Right cardiac atrium (tissue), 5 donors: ENCODE measurements around the gene HOXA4. TPM values are rescaled to one million over a fixed set of nuclear protein-coding genes. Genes with fewer than 3 reads are reported as not detected.

ENCODE experiments used
- ATAC-seq, 2 donors: fragments of 200-7000 bp; cut with Tn5 transposase; one replicate each; pipeline versions ENCODE4 v1.8.0 to v1.9.1; 2020; ENCODE audit warnings: moderate library complexity in 2 of 2, mild to moderate bottlenecking in 1 of 2
- DNase-seq, 3 donors: peaks; one replicate each; pipeline ENCODE4 v3.0.0-alpha.2; 2020
- H3K27ac ChIP-seq: one replicate; pipeline ENCODE4 v1.5.1; 2013; ENCODE audit warnings: mild to moderate bottlenecking, low read length, control low read depth, moderate library complexity
- H3K27me3 ChIP-seq: one replicate; pipeline ENCODE4 v1.6.1; 2013; ENCODE audit not compliant: control insufficient read depth, insufficient read depth
- H3K4me1 ChIP-seq: one replicate; pipeline ENCODE4 v1.6.1; 2013; ENCODE audit warnings: low read length; ENCODE audit not compliant: control insufficient read depth, insufficient read depth
- H3K4me3 ChIP-seq: one replicate; pipeline ENCODE4 v1.5.1; 2013; ENCODE audit warnings: low read length, control low read depth
- H3K9me3 ChIP-seq: one replicate; pipeline ENCODE4 v1.6.1; 2013; ENCODE audit warnings: low read length; ENCODE audit not compliant: control insufficient read depth
- WGBS: extraction: QIAGEN DNeasy Blood & Tissue Kit; methylation state at CpG from one replicate; pipeline ENCODE4 v1.1.7; 2013; 5-methylcytosine and 5-hydroxymethylcytosine counted together
- intact Hi-C, 4 donors: fragments of 100-400 bp; cut with DNase I; formaldehyde crosslinking; loops; one replicate each; pipeline versions ENCODE4 v1.11.0 to v1.14.0; 2022 to 2023
- polyA plus RNA-seq: library from polyadenylated mRNA; stranded (reverse); fragments of 200-250 nt; gene quantifications from one replicate; pipeline ENCODE4 v1.2.3, GENCODE V29; 2013
- total RNA-seq, 4 donors: library from RNA; stranded (reverse); fragmentation: NEBNext Ultra II Directional; extraction: Animal tissue kit (Norgen Biotek cat#: 25700); gene quantifications; one replicate each; pipeline ENCODE4 v1.2.1, GENCODE V29; 2021
- donor health status: healthy with polysubstance abuse.
- donor health status: DM: no; HTN: yes; CAD: no.
- donor health status: DM: no; HTN: no; CAD: no.
- donor health status: DM: no; HTN: yes; CAD: no; lungs with severe emphysema.
- donor health status: DM: yes; HTN: yes; CAD: no.

HOXA4 gene
- total and polyA plus RNA-seq, 5 donors = 0.12 to 3.3 (median 1.9) TPM

GRCh38 chr7:27156508-27156898 lies 25.9 kb upstream of the HOXA4 start, which contains the start of gene HOXA7:
Gene HOXA7, minus strand, starts transcription at chr7:27156675. Its CDS starts 130 bp downstream, at chr7:27156545.
- WGBS = 2% methylated on average over 33 of the region's 33 CpGs
- Histone ChIP-seq H3K4me3 (peak within 1 kb of the TSS; percentile 23), H3K27ac (no peak within 1 kb of the TSS), H3K9me3 (no peaks in the 10 kb centered on the region), H3K27me3 (no peaks in the 10 kb centered on the region), H3K4me1 (peaks cover 7% of the 10 kb centered on the region)
- DNase-seq = no peak
- intact Hi-C loops = loop anchor here in 2 of 4 donors (10.0 kb wide), 3 partner anchors 292 to 1282 kb away; partner anchors contain the start of gene SKAP2 (in 1 of the 2)
- no peak for ATAC-seq

DNA sequence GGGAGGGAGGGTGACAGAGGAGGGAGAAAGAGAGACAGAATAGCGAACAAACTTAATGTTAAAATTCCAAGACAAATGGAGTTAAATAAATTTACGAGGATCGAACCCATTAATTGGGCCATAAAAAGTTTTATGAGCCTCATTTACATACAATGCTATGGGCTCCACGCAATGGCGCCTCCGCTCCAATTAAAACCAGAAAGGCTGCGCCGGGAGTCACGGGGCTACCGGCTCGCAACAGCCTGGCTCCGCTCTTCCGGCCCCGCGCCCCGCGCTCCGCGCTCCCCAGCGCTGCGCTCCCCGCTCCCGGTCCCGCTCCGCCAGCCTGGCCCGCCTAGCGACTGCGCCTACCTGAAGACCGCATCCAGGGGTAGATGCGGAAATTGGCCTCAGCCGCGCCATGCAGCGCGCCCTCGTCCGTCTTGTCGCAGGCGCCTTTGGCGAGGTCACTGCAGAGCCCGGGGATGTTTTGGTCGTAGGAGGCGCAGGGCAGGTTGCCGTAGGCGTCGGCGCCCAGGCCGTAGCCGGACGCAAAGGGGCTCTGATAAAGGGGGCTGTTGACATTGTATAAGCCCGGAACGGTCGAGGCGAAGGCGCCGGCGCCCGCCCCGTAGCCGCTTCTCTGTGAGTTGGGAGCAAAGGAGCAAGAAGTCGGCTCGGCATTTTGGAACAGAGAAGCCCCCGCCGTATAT lies 25.4 kb upstream of the HOXA4 start:
- H3K4me1 ChIP-seq = peaks cover 9% of the 10 kb centered on the region
- intact Hi-C loops = loop anchor here in 2 of 4 donors (10.0 kb wide), 3 partner anchors 291 to 1281 kb away; partner anchors contain the start of gene SKAP2 (in 1 of the 2)
- H3K4me3 ChIP-seq = peak overlapping the region; percentile 23
- WGBS = 3% methylated on average over 63 of the region's 63 CpGs
- no peak for DNase-seq
- H3K27ac ChIP-seq = no peak overlapping the region
- H3K27me3 ChIP-seq = no peaks in the 10 kb centered on the region
- no peak for ATAC-seq
- H3K9me3 ChIP-seq = no peaks in the 10 kb centered on the region

DNA sequence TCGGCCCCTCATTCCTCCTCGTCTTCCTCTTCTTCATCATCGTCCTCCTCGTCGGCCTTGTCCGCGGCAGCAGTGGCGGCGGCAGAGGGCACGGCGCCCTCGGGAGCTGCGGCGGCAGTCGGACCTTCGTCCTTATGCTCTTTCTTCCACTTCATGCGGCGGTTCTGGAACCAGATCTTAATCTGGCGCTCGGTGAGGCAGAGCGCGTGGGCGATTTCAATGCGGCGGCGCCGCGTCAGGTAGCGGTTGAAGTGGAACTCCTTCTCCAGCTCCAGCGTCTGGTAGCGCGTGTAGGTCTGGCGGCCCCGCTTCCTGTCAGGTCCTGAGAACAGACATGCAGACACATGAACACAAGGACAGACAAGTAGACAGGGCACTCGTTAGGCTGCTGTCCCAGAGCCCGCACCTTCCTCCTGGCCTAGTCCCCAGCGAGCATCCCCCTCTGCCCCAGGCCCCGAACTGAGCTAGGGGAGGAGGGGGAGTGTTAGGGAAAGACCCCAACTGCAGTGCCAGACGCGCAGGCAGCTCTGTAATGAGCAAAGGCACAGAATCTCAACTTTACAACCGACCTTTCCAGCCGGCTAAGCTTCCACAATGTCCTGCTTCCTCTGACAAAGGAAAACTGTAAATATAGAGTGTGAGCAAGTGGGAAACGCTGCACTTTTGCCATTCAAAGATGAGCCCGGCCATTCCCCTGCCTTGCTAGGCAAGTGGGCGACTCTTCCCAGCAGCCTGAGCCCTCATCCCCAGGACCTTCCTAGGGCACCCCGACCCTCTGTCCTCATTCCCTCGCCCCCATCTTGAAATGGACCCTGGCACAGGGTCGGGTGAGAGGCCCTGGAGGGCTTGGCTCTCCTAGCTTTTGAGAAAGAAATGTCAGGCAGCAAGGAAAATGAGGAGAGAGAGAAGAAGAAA lies 24.6 kb upstream of the HOXA4 start:
- Histone ChIP-seq H3K27ac (no peak overlapping the region), H3K9me3 (no peaks in the 10 kb centered on the region), H3K4me3 (peak overlapping the region; percentile 13), H3K27me3 (no peaks in the 10 kb centered on the region), H3K4me1 (peaks cover 9% of the 10 kb centered on the region)
- ATAC-seq (no peak), DNase-seq (no peak)
- 5% methylated on average over 48 of the region's 48 CpGs for WGBS
- intact Hi-C loops = loop anchor here in 2 of 4 donors (10.0 kb wide), 3 partner anchors 290 to 1280 kb away; partner anchors contain the start of gene SKAP2 (in 1 of the 2)

GRCh38 chr7:27154369-27154768 lies 23.8 kb upstream of the HOXA4 start:
- DNase-seq (peak in 1 of 3 donors; percentile 38), ATAC-seq (no peak)
- Histone ChIP-seq H3K27me3 (no peaks in the 10 kb centered on the region), H3K4me1 (peaks cover 9% of the 10 kb centered on the region), H3K4me3 (no peak overlapping the region), H3K27ac (no peak overlapping the region), H3K9me3 (no peaks in the 10 kb centered on the region)
- WGBS = 24% methylated on average over 10 of the region's 10 CpGs
- intact Hi-C loops = loop anchor here in 2 of 4 donors (10.0 kb wide), 3 partner anchors 290 to 1280 kb away; partner anchors contain the start of gene SKAP2 (in 1 of the 2)

DNA sequence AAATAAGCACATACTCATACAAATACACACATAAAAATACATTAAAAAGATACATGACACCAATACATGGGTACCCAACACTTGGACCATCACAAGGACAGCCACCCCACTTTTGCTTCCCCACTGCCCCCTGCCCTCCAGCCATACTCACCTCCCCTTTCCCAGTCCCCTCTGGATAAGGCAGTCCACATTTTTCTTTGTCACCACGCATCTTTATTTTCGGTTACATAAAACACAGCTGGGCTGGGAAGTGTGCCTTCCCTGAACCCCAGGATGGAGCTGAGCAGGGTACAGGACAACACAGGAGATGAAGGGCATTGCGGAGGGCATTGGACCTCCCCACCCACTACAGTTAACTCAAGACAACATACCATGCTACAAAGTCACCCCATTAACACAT lies 23.0 kb upstream of the HOXA4 start:
- Histone ChIP-seq H3K27ac (no peak overlapping the region), H3K9me3 (no peaks in the 10 kb centered on the region), H3K4me1 (peaks cover 9% of the 10 kb centered on the region), H3K27me3 (no peaks in the 10 kb centered on the region), H3K4me3 (no peak overlapping the region)
- intact Hi-C loops = loop anchor here in 2 of 4 donors (10.0 kb wide), 3 partner anchors 289 to 1279 kb away; partner anchors contain the start of gene SKAP2 (in 1 of the 2)
- DNase-seq = no peak
- ATAC-seq = no peak
- 25% methylated on average over 3 of the region's 3 CpGs for WGBS

DNA sequence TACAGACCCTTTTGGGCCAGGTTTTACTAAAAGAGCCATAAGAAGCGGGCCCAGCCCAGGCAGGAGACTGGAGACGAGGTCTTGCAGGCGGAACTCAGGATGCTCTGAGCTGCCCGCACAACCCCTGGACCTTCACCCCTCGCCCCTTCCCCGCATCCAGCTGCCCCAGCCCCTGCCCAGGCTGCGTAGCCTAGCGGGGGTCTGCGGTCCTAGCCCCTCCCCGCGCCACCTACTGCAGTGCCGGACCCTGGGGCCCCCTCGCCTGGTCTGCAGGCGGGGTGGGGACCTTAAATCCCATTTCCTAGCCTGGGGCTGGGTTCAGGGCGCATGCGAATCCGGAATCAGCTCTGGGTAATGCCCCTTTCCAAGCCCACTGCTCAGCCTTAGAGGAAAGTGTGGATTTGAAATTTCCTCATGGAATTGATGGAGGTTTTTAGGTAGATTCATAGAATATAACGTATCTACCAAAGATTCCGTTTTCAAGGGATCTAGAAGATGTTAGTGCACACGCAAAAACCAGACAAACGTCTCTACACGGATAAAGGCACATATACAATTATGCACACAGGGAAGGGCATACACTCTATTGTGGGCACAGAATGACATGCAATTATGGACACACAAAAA lies 22.4 kb upstream of the HOXA4 start:
- 13% methylated on average over 22 of the region's 22 CpGs for WGBS
- no peak overlapping the region for H3K27ac ChIP-seq
- no peak for ATAC-seq
- H3K9me3 ChIP-seq = no peaks in the 10 kb centered on the region
- DNase-seq = peak in 1 of 3 donors; percentile 37
- H3K27me3 ChIP-seq = no peaks in the 10 kb centered on the region
- H3K4me3 ChIP-seq = no peak overlapping the region
- intact Hi-C loops = loop anchor here in 2 of 4 donors (10.0 kb wide), 3 partner anchors 288 to 1278 kb away; partner anchors contain the start of gene SKAP2 (in 1 of the 2)
- H3K4me1 ChIP-seq = peaks cover 9% of the 10 kb centered on the region

DNA sequence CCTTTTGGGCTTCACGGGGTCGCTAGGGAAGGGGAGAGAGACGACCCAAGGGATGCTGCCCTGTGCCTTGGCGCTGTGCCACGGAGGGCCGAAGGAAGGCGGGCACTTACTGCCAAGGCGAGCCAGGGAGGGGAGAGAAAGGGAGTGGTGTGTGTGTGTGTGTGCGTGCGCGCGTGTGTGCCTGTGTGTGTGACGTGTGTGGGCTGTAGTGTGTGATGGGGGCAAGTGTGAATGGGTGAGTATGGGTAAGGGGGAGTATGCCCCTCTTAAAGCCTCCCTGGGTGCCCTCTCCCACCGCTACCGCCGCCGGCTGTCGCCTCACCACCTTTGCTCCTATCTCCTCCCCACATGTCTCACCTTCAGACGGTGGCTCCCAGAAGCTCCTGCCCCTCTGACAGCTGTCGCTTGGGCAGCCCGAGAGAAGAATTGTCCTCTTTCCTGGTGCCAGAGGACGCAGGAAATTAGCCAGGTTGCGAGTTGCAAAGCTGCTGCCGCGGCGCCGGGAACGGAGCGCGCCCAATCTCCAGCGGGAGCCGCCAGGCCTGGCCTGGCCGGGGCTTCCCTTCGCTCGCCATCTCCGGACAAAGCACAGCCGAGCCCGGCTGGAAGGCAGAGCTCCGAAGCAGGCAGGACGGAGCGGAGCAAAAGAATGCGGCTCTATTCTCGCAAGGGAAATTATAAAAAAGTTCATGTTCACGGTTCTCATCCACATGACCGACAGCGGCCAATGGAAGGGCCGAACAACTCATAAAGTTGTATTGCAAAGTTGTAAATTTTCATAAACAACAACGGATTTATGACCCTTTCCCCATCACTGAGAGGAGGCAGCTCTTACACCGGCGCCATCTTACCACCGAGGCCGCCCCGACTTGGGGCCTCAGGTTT lies 21.6 kb upstream of the HOXA4 start, which contains the start of gene HOXA3:
Gene HOXA3 (minus strand): TSS at position 653 of the 885 bp plus-strand sequence. CDS start 41,943 bp downstream, outside the sequence.
- Histone ChIP-seq H3K4me1 (peaks cover 9% of the 10 kb centered on the region), H3K27ac (no peak within 1 kb of the TSS), H3K9me3 (no peaks in the 10 kb centered on the region), H3K27me3 (no peaks in the 10 kb centered on the region), H3K4me3 (peak within 1 kb of the TSS; percentile 6)
- WGBS = 4% methylated on average over 53 of the region's 53 CpGs
- intact Hi-C loops = loop anchor here in 2 of 4 donors (10.0 kb wide), 3 partner anchors 287 to 1277 kb away; partner anchors contain the start of gene SKAP2 (in 1 of the 2)
- DNase-seq (peak in 1 of 3 donors; percentile 57), ATAC-seq (no peak)

DNA sequence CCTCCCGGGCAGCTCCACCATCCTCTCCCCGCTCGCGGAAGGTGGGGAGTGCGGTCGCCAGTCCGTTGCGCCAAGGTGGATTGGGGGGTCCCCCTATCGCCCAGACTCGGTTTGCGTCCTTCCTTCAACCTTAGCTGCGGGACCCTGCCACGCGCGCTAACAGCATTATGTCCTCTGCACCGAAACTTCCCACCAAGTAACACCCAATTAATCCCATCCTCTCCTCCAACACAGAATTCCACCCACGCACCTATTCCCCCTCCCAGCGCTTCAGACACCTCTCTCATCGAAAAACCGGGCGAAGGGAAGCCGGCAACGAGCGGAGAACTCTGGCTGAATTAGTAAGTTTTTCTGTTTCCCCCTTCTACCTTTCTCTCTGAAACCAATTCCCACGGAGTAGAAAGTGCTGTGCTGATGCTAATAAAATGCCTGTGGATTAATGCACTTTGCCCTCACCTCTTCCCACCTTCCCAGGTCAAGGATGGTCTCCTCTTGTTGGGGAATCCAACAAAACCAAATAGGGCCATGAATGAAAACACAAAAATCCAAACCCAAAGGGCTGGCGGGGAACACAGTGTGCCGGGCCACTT lies 20.9 kb upstream of the HOXA4 start:
- no peak overlapping the region for H3K27ac ChIP-seq
- H3K9me3 ChIP-seq = no peaks in the 10 kb centered on the region
- ATAC-seq (no peak), DNase-seq (peak in 1 of 3 donors; percentile 16)
- peak overlapping the region; percentile 5 for H3K4me3 ChIP-seq
- 4% methylated on average over 27 of the region's 27 CpGs for WGBS
- H3K4me1 ChIP-seq = peaks cover 9% of the 10 kb centered on the region
- H3K27me3 ChIP-seq = no peaks in the 10 kb centered on the region
- intact Hi-C loops = loop anchor here in 2 of 4 donors (10.0 kb wide), 3 partner anchors 287 to 1277 kb away; partner anchors contain the start of gene SKAP2 (in 1 of the 2)

GRCh38 chr7:27150568-27151340 lies 20.2 kb upstream of the HOXA4 start:
- ATAC-seq (peak; percentile 75 to 83), DNase-seq (peak; percentile 72 to 87 (median 87))
- Histone ChIP-seq H3K27me3 (no peaks in the 10 kb centered on the region), H3K4me1 (peaks cover 5% of the 10 kb centered on the region), H3K4me3 (peak overlapping the region; percentile 5), H3K9me3 (no peaks in the 10 kb centered on the region), H3K27ac (no peak overlapping the region)
- intact Hi-C loops = loop anchor here in 2 of 4 donors (10.0 kb wide), 3 partner anchors 286 to 1276 kb away; partner anchors contain the start of gene SKAP2 (in 1 of the 2)
- 2% methylated on average over 58 of the region's 58 CpGs for WGBS
